IMR-90 (cell line): ENCODE measurements around the gene CCDC117.

Experiments used
- CEBPB ChIP-seq: IDR thresholded peaks from 2 replicates; pipeline ENCODE4 v1.6.1; 2012; ENCODE audit warnings: low read depth, low read length, improper control_type of control experiment
- FOS ChIP-seq: fragments of 150-350 bp; IDR thresholded peaks from 2 replicates; pipeline ENCODE4 v1.6.1; 2016; ENCODE audit warnings: low read depth, low read length
- POLR2A ChIP-seq: IDR thresholded peaks from 2 replicates; pipeline ENCODE4 v1.6.1; 2012; ENCODE audit warnings: mild to moderate bottlenecking, low read depth, low read length
- RAD21 ChIP-seq: IDR thresholded peaks from 2 replicates; pipeline ENCODE4 v1.6.1; 2012; ENCODE audit warnings: low read length, improper control_type of control experiment
- RFX5 ChIP-seq: IDR thresholded peaks from 2 replicates; pipeline ENCODE4 v1.8.0; 2012; ENCODE audit warnings: low read depth, mild to moderate bottlenecking, low read length, moderate library complexity
- USF2 ChIP-seq: fragments of 150-350 bp; IDR thresholded peaks from 2 replicates; pipeline ENCODE4 v1.6.1; 2017; ENCODE audit warnings: mild to moderate bottlenecking, antibody characterized with exemption, low read length, low read depth

- TF ChIP-seq RAD21 (no peak), RFX5 (no peak), CEBPB (no peak), FOS (no peak), USF2 (no peak), POLR2A (no peak)
These were observed 28.6 kb upstream of the CCDC117 start for GRCh38 chr22:28743852-28744251.
